ENCODE data around the gene PGM5. TPM values are rescaled to one million over a fixed set of nuclear protein-coding genes. Genes with fewer than 3 reads are reported as not detected.

The PGM5 gene
- 0.34 and 1.0 TPM in 2 replicates for total RNA-seq

GRCh38 chr9:68356380-68357118 lies at the start of gene PGM5:
Gene PGM5 (plus strand): TSS chr9:68356611. CDS start chr9:68357128, 517 bp downstream.

DNA sequence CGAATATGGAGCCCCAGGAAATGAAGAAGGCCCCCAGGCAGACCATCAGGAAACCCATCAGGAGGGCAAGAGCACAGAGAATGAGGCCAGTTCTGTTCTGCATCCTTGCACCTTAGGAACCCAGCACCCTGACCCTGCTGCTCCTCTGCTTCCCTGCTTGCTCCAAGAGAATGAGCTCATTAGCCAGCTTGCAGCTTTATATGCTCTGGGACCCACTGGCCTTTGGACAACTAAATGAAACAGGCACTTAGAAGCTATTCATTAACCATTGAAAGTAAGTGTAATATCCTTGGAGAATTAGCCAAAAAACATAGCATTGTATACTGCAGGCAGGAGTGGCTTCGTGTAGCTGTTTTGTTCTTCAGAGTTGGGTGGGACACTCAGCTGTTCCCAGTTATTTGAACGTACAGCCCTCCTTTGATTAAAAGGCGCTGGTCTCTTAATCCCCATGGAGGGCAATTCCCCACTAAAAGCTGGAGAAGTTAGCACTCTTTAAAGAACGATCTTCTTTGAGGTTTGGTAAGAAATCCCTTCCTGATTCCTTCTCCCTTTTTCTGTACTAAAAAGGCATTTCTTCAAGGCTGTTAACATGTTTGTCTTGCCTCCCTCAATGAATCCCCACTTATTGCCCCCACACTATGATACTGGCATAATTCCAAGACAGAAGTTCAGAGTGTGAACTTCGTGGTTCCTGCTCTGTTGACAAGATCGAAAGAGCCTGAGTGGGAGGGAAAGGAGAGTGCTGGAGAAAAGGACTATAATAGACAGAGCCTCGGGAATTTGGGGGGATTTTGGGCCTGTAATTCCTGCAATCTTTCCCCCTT lies 184.5 kb downstream of the PGM5 start, which contains the start of gene TMEM252:
Gene TMEM252, minus strand, starts transcription at position 172 of the 824 bp plus-strand sequence. Its CDS starts 69 bp downstream, at position 103.

Other genes starting within 250 kb of the PGM5 start
- gene ZNG1C, start 114.6 kb upstream of the PGM5 start, total RNA-seq: 11.9 and 12.9 TPM in 2 replicates
- gene FOXD4L3, start 53.7 kb upstream of the PGM5 start, total RNA-seq: not detected in 2 replicates
- gene TMEM252, start 184.3 kb downstream of the PGM5 start, total RNA-seq: not detected in 2 replicates

Measured in bronchus fibroblast of lung (primary cell).